IPS-18a (cell line): ENCODE measurements around the gene PGAP3.
A peak's percentile ranks its signal among the peaks of the same experiment; 100 is the strongest.
"Not testable (repeated sequence)": the region's sequence is repeated elsewhere in the genome, so short reads cannot be mapped to it uniquely, and the experiment has no call there.

ENCODE experiments used
- H3K27ac ChIP-seq: one replicate; pipeline ENCODE4 v1.5.1; 2013; ENCODE audit warnings: low read length
- H3K27me3 ChIP-seq: one replicate; pipeline ENCODE4 v1.6.1; 2013; ENCODE audit warnings: mild to moderate bottlenecking, low read length; ENCODE audit not compliant: control insufficient read depth, insufficient read depth
- H3K36me3 ChIP-seq: one replicate; pipeline ENCODE4 v1.6.1; 2013; ENCODE audit warnings: low read depth, low read length; ENCODE audit not compliant: control insufficient read depth
- H3K4me1 ChIP-seq: one replicate; pipeline ENCODE4 v1.6.1; 2013; ENCODE audit warnings: low read depth, low read length; ENCODE audit not compliant: control insufficient read depth
- H3K4me3 ChIP-seq: one replicate; pipeline ENCODE4 v1.5.1; 2013; ENCODE audit warnings: low read length
- H3K9ac ChIP-seq: one replicate; pipeline ENCODE4 v1.6.1; 2013; ENCODE audit warnings: mild to moderate bottlenecking, low read length, moderate library complexity
- H3K9me3 ChIP-seq: one replicate; pipeline ENCODE4 v1.6.1; 2013; ENCODE audit warnings: low read depth, low read length; ENCODE audit not compliant: control insufficient read depth

PGAP3 gene

GRCh38 chr17:39687546-39688474 lies at the start of gene PGAP3:
PGAP3 (minus strand) TSS chr17:39688057; CDS start chr17:39688014, 43 bp downstream.
- Histone ChIP-seq H3K9me3 (no peaks in the 10 kb centered on the region), H3K4me1 (peaks cover 19% of the 10 kb centered on the region), H3K4me3 (peak within 1 kb of the TSS; percentile 89), H3K27ac (peak within 1 kb of the TSS; percentile 96), H3K9ac (peak within 1 kb of the TSS; percentile 86), H3K36me3 (peaks cover 7% of the 10 kb centered on the region), H3K27me3 (no peaks in the 10 kb centered on the region)

- Histone ChIP-seq H3K4me3 (peak overlapping the region; percentile 89), H3K9me3 (no peaks in the 10 kb centered on the region), H3K9ac (peak overlapping the region; percentile 73), H3K36me3 (no peaks in the 10 kb centered on the region), H3K27me3 (peaks cover 5% of the 10 kb centered on the region), H3K27ac (no peak overlapping the region), H3K4me1 (peaks cover 17% of the 10 kb centered on the region)
Observed at GRCh38 chr17:39737206-39737759, 49.4 kb upstream of the PGAP3 start.

- Histone ChIP-seq H3K4me1 (peaks cover 17% of the 10 kb centered on the region), H3K27me3 (peaks cover 5% of the 10 kb centered on the region), H3K9ac (no peak overlapping the region), H3K9me3 (no peaks in the 10 kb centered on the region), H3K27ac (no peak overlapping the region), H3K36me3 (no peaks in the 10 kb centered on the region), H3K4me3 (no peak overlapping the region)
Observed at GRCh38 chr17:39736319-39737165, 48.7 kb upstream of the PGAP3 start.

- H3K4me3 ChIP-seq, result no peak overlapping the region
- no peaks in the 10 kb centered on the region for H3K36me3 ChIP-seq
- no peak overlapping the region for H3K27ac ChIP-seq
- H3K9ac ChIP-seq, result no peak overlapping the region
- H3K4me1 ChIP-seq, result peaks cover 13% of the 10 kb centered on the region
- H3K9me3 ChIP-seq, result no peaks in the 10 kb centered on the region
- H3K27me3 ChIP-seq, result peaks cover 5% of the 10 kb centered on the region
Observed at GRCh38 chr17:39735882-39736281, 48.0 kb upstream of the PGAP3 start.

GRCh38 chr17:39732586-39732985 lies 44.7 kb upstream of the PGAP3 start:
- Histone ChIP-seq H3K9ac (no peak overlapping the region), H3K4me1 (peaks cover 4% of the 10 kb centered on the region), H3K27ac (no peak overlapping the region), H3K27me3 (no peaks in the 10 kb centered on the region), H3K36me3 (peaks cover 12% of the 10 kb centered on the region), H3K4me3 (no peak overlapping the region), H3K9me3 (no peaks in the 10 kb centered on the region)

- H3K9me3 ChIP-seq, result no peaks in the 10 kb centered on the region
- H3K4me3 ChIP-seq, result peak within 1 kb of the TSS; percentile 67
- H3K27me3 ChIP-seq, result no peaks in the 10 kb centered on the region
- no peaks in the 10 kb centered on the region for H3K4me1 ChIP-seq
- H3K36me3 ChIP-seq, result peaks cover 33% of the 10 kb centered on the region
- no peak within 1 kb of the TSS for H3K27ac ChIP-seq
- peak within 1 kb of the TSS; percentile 64 for H3K9ac ChIP-seq
Observed at GRCh38 chr17:39730095-39730921, 42.5 kb upstream of the PGAP3 start, which contains the start of gene MIEN1. MIEN1 (minus strand) TSS chr17:39730532; CDS start chr17:39730495, 37 bp downstream.

- peaks cover 42% of the 10 kb centered on the region for H3K36me3 ChIP-seq
- H3K4me3 ChIP-seq, result peak overlapping the region; percentile 67
- H3K27ac ChIP-seq, result no peak overlapping the region
- peak overlapping the region; percentile 64 for H3K9ac ChIP-seq
- no peaks in the 10 kb centered on the region for H3K9me3 ChIP-seq
- no peaks in the 10 kb centered on the region for H3K27me3 ChIP-seq
- no peaks in the 10 kb centered on the region for H3K4me1 ChIP-seq
Observed at GRCh38 chr17:39729280-39729851, 41.5 kb upstream of the PGAP3 start.

- H3K27me3 ChIP-seq, result no peaks in the 10 kb centered on the region
- H3K9ac ChIP-seq, result no peak overlapping the region
- peaks cover 43% of the 10 kb centered on the region for H3K36me3 ChIP-seq
- no peaks in the 10 kb centered on the region for H3K4me1 ChIP-seq
- H3K27ac ChIP-seq, result no peak overlapping the region
- H3K4me3 ChIP-seq, result no peak overlapping the region
- H3K9me3 ChIP-seq, result no peaks in the 10 kb centered on the region
Observed at GRCh38 chr17:39727556-39727955, 39.7 kb upstream of the PGAP3 start.

GRCh38 chr17:39726617-39727016 lies 38.8 kb upstream of the PGAP3 start:
- Histone ChIP-seq H3K4me1 (no peaks in the 10 kb centered on the region), H3K27me3 (no peaks in the 10 kb centered on the region), H3K27ac (no peak overlapping the region), H3K36me3 (peaks cover 43% of the 10 kb centered on the region), H3K9ac (no peak overlapping the region), H3K9me3 (no peaks in the 10 kb centered on the region), H3K4me3 (no peak overlapping the region)

GRCh38 chr17:39725923-39726322 lies 38.1 kb upstream of the PGAP3 start:
- peaks cover 47% of the 10 kb centered on the region for H3K36me3 ChIP-seq
- H3K4me1 ChIP-seq, H3K9ac ChIP-seq, H3K27me3 ChIP-seq, H3K4me3 ChIP-seq, H3K9me3 ChIP-seq, H3K27ac ChIP-seq: not testable (repeated sequence)
